ENCODE data around the gene SWAP70.

Gene SWAP70

DNA sequence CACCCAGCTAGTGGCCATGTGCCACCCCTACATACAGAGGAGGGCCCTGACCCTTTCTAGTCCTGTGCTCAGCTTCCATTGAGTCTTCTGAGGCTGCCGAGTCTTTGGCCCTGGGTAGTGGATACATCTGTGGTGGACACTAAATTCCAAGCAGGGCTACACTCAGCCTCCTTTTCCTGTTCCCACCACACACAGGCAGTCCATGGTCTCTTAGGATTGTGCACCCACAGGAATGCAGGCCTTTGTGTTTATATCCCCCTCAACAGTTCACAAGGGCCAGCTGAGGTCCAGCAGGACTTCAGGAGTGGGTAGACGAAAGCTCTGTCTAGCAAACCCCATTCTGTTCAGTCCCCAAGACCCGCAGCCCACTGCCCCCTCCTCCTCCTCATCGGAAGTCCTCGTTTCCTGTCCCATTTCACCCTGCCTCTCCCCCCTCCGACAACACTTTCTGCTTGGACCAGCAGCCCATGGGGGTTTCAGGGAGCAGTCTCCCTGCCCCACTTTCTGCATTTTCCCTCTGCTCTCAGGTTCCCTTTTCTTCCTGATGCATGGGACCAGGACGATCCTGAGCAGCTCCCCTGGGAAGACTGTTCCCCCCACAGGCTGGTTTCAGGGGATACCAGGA lies 91.8 kb downstream of the SWAP70 start:
- DNase-seq: no peak

DNA sequence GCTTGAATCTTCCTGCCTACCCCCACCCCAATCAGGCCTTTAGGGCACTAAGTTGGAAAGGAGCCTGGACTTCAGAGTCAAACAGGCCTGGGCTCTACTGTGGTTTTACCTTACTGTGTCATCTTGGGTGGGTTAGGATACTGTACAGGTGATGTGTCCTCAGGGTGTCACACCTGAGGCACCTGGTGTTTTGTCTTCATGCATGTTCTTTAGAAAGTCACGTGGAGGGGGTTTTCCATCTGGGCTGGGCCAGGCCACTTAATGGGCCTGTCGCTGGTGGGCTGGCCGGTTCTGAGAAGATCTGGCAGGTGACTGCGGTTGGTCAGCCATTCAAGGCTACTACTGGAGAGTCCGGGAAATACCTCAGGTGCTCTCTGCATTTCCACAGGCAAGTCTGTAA lies 92.6 kb downstream of the SWAP70 start:
- DNase-seq: no peak

DNA sequence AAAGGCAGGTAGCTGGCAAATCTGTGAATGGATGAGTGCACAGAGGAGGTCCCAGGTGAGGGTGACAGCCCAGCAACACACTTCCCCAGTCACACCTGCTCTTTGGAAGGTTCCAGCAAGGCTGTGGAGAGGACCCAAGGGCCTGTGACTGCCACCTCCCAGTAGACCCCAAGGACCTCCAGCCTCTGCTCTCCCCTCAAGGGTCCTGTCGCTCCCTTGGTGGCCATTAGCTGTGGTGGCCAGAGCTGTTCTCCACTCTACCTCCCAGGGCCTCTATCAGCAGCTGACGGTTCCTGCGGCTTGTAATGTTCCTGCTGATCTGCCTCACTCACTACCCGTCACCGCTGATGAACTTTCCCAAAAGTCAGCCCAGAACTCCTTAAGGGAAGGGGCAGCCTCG lies 93.0 kb downstream of the SWAP70 start:
- DNase-seq: no peak

DNA sequence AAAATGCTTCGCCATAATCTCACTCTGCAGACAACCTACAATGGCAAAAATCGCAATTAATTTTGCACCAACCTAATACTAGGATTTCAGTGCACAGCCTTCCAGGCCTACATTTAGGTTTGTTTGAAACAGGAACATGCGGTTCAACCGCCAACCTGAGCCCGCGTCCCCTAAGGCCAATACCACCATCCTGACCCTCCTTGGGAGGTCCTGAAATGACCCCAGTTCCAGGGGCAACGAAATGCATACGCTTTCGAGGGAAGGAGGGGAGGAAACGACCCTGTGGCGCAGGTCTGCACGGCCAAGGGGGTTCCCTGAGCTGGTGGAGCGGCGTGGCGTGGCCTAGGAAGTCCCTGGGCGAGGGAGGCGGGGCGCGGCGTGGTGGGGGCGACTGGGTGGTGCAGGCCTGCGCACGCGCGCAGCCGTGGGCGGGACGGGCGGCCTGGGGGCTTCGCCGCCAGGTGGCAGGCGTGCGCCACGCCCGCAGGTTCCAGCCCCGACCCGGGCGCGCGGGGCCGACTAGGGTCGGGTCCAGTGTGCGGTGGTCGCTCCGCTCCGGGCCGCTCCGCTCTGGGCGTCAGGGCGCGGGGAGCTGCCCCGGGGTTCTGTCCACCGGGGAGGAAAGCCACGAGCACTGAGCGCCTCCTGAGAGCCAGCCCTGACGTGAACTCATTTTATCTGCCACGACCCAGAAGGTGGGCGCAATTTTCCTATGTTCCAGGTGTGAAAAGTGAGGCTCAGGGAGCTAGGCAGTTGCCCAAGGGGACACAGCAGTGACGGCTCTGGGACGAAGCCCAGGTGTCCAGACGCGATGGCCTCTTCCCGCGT lies 94.1 kb downstream of the SWAP70 start:
- peak; percentile 81 for DNase-seq

DNA sequence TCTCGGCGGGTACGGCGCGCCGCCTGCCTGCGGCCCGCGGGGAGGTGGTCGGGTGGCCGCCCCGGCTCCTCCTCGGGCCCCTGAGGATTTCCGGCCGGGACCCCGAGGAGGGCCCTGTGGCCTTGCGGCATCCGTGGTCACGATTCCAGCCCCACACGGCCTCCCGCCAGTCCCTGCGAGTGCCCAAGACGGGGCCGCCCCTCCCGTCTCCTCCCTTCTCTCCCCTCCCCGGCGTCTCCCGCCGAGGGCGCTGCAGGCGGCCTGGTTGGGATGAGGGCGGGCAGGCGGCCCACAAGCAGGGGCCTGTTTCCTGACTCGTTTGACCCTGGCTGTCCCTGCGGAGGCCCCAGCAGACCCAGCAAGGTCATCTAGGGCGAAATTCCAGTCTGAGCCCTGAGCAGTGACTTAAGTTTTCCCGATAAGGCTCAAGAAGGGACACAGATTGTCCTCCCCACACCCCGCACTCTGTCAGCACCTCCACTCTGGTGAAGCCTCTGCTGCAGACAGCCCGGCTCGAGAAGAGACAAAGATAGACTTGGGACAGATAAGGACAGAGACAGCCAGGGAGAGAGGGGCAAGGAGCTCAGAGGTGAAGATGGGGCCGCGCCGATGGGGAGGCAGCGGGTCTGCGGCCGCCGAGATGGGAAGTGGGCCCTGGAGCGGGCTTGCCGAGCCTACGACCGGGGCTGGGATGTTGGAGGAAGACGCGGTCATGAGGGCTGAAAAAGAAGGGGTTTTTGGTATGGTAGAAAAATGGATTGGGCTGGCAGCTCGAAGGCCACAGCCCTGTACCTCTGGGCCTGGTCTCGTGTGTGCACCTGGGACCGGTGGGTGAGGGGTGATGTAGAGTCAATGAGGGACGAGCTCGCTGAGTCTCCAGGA lies 95.0 kb downstream of the SWAP70 start:
- DNase-seq: peak; percentile 47

DNA sequence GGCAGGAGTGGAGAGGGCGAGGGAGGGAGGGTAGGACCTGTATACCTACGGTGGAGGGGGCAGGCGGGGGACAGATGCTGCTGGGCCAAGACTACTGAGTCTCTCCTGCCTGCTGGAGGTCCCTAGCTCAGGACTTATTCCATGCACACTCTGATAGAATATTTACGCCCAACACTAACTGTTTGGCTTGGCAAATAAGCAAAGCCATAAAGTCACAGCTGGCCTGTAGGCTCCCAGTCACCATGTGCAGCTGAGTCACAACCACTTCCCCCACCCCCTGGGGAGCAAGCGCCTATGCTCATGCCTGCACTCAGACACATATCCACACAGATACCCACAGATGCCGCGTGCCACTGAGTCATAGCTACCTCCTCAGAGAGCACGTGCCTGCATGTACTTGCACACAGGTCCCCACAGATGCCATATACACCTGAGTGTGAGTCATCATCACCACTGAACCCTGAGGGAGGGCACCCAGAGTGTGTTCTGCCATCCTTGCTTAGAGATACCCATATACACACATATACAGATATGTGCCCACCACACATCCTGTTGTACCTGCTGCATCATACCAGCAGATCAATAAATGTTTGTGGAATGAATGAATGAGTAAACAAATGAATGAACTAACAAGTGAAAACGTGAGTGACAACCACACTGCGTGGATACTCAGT lies 95.8 kb downstream of the SWAP70 start:
- DNase-seq: peak; percentile 31

DNA sequence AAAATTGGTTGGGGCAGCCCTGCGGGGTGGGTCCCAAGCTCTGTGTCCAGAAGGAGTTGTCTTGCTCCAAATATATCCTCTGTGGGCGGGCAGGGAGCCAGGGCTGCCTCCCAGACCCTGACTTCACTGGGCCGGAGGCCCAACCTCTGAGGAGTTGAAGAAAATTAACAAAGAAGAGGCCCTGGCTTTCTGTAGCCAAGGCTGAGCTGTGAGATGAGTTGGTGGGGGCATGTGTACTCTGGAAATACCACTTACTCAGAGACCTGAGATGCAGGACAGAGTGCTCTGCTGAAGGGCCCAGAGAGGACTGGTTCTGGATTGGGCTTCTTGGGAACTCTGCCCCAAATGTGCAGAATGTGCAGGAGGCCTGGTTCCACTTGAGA lies 96.3 kb downstream of the SWAP70 start:
- no peak for DNase-seq

DNA sequence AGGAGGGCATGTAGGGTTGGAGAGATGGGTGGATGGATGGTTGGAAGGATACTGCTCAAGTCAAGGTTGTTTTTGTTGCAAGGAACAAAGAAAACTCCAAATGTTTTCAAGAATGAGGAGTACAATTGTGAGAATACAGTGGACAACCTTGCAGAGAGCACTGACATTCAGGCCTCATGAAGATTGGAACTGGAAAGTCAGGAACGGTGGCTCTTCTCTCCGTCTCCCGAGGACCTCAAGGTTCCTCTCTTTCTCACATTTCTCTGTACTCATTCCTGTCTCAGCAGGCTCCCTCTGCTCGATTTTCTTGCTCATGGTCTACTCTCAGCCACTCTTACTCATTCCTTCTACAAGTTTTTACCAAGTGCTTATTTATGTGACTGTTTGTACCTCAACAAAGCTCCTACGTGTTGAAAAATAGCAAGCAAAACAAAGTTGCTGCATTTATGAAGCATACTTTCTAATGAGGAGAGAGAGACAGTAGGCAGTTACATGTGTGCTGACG lies 97.6 kb downstream of the SWAP70 start:
- no peak for DNase-seq

DNA sequence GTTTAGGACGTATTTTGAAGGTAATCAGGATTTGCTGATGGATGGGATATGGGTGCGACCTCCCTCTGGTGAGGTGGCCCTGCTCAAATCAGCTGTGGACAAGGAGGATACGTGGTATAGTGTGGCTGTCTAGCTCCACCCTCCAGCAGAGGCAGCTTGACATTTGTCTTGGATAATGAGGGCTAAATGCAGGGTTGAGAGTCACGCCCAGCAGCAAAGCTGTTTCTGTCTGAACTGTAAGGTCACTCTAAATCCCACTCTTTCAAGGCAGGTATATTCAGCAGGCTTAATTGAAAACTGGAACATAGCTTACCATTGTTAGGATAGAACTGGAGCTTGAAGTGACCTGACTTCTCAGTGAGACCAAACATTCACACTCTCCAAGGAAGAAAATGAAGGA lies 98.7 kb downstream of the SWAP70 start:
- DNase-seq: no peak

DNA sequence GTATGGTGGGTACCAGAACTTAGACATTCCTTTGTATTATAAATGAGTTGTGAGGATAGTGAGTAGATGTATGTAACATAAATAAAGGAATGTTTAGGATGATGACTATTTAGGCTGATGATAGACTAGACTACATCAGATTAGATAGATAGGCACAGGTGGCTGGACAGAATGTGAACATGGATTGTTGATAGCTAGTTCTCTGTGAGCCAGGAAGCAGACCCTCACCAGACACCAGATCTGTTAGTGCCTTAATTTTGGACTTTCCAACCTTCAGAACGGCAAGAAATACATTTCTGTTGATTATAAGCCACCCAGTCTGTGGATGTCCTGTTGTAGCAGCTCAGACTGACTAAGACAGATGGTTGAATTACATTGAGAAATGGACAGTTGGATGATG lies 99.4 kb downstream of the SWAP70 start:
- no peak for DNase-seq

DNA sequence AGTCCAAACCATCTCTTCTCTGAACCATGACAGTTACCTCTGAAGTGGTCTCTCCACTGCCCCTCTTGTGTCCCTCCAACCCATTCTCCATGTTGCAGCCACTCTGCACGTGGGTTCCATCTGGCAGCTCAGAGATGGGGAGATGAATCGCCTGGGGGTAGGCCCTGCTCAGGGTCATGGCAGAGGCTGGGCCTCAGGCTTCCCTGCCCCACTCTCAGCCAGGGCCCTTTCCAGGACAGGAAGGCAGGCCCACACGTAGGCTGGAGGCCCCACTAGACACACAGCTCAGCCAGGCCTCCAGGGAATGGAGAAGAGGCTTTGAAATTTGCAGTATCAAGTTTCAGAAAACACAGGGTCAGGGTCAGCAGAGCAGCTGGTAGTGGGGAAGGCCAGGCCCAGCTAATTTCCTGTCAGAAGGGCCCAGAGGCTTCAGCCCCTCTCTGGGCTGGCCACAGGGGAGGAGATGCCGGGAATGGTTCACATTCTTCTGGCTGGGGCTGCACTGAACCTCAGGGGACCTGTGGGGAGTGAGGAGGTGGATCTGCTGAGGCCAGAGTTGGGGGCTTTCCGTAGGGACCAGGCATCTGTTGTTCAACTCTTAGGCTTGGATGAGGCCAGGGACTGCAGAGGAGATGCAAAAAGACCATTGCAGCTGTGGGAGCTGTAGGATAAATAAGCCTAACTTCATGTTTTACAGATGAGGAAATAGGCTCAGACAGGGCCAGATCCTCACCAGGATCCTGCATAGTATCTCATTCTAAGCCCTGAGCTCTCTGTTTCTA lies 101.6 kb downstream of the SWAP70 start:
- peak; percentile 3 for DNase-seq

DNA sequence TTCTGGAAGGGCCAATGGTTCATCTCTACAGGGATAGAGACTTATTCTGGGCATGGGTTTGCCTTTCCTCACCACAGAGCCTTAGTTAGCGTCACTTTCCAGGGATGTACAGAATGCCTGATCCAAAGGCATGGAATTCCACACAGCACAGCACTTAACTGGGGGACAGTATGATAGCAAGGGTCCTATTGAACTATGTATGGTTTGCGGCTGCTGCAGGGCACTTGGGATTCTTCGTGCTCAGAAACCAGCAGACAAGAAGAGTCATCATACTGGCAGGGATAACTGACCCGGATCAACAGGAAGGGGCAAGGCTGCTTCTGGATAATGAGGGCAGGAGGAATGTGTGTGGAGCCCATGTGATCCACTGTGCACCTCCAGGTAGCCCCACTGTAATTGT lies 105.7 kb downstream of the SWAP70 start:
- no peak for DNase-seq

DNA sequence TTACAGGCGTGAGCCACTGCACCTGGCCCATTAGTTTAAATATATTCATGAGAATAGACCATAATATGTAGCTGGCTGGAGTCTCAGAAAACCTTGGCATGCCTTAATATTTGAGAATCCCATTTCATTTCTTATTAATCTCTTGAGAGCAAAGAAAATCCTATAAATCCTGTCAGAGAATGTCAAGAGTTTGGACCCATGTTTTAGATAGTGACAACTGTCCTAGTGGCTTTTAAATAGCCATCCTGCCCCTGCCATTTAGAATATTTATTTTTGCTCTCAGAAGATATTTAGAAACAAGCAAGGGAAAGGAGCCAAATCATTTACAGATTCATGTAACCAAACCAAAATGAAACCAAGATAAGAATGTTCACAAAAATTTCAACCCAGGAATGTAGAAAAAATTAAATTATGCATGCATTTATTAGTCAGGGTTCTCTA lies 107.2 kb downstream of the SWAP70 start:
- no peak for DNase-seq

DNA sequence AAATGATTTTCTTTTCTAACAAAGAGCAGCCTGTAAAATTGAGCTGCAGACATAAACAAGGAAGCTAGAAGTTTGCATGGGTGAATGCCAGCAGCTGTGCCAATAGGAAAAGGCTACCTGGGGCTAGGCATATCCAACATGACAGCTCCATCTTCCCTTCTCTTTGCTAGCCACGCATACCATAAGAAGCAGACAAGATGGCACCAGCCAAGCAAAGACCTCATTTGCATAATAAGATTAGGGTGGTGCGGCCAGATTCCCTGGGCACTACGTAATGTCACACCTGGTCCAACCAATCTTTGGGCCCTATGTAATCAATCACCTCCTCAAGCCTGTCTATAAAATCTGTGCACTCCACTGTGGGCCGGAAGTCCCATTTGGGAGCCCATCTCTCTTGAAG lies 108.3 kb downstream of the SWAP70 start:
- DNase-seq: no peak

DNA sequence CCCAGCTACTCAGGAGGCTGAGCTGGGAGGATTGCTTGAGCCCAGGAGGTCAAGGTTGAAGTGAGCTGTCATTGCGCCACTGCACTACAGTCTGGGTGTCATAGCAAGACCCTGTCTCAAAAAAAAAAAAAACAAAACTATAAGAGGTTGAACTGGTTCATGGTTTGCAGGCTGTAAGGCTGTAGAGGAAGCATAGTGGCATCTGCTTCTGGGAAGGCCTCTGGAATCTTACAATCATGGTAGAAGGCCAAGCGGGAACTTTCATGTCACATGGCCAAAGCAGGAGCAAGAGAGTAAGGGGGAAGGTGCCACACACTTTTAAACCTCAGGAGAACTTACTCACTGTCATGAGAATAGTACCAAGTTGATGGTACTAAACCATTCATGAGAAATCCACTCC lies 109.6 kb downstream of the SWAP70 start:
- DNase-seq: no peak

DNA sequence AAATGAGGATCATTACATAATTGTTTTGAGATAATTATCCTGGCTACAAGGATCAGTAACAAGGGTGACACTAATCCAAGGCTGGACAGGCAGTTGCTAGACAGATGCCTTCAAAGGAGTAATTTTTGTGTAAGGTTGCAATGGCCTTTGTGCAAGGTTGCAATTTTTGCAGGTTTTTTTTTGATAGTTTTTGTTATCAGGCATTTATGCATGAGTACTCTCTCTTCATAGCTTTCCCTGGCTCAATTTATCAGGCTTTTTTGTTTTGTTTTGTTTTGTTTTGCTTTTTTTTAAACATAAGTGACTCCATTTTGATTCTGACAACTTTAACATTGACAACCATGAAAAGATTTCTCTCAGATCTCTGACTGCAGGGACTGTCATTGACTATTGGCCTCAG lies 110.2 kb downstream of the SWAP70 start:
- no peak for DNase-seq

DNA sequence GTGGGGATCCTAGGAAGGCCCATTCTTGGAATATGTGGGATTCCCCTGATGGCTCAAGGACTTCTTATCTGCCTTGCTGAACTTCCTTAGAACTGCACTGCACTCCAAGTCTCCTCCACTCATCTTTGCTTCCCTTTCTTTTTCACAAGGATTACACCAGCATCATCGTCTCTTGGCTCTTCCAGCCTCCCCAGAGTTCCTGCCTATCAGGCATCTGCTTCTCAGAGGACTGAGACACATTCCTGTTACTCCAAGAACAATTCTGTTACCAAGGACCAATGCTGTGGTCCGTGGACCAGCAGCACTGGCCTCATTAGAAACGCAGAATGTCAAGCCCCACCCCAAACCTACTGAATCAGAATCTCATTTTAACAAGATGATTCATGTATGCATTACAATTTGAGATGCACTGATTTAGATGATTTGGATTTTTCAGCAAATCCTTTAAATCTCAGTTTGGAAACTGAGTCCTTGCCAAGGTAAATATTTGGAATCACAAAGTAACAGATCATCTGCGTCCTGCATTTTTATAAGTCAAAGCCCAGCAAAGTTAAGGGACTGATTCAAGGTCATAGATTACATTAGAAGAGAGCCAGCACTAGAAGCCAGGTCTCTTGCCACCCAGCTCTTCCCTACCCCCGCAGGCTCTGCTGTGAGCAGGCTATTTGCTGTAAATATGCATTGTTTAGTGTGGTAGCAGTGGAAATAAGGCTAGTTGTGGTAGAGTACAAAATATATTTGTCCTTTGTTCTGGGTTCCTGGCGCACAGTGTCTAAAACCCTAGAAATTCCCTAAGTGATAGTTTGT lies 110.9 kb downstream of the SWAP70 start:
- no peak for DNase-seq

DNA sequence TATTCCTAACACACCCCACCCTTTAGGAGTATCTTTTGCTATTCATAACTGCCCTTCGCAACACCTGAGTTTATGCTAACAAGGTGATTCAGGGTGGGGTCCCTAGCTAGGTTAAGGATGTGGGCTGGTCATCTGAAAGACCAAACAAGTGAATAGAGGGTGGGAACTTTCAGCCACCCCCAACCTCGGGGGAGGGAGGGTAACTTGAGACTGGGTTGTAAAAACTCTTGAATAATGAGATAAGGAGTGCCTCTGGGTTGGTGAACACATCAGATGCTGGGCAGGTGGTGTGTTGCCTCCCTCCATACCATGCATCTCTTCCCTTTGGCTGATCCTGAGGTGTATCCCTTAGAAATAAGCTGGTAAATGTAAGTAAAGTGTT lies 111.5 kb downstream of the SWAP70 start:
- DNase-seq: no peak

DNA sequence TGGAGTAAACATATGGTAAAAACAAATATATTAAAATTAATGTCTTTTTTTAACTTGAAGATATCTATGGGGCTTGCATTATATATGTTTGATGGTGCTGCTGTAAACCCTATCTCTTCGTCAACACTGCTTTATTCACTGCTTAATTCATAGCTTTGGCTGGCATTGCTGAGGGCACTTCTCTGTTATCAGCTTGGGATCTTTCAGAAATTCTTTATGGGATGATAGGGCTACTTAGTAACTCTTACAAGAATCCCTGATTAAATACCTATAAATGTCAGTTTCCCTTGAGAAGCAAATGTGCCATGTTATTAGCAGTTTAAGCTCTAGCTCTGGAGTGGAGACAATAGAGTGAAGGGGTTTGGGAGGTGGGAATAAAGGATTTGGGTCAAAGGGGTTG lies 112.3 kb downstream of the SWAP70 start:
- DNase-seq: no peak

DNA sequence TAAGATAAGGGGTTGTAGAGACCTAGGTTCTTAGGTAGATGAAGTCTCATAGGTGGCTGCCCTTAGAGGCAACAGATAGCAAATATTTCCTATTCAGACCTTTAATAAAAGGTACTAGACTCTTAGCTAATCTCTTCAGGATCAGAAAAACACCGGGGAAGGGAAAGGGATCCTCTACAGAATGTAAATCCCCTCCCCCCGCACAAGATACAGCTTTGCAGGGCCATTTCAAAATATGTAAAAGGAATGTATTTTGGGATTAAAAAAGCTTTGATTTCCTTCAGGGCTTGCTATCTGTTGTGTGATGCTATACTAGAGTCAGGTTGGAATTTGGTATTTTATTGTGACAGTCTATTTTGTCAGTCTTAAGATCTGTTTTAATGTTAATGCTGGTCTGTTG lies 113.2 kb downstream of the SWAP70 start:
- no peak for DNase-seq

DNA sequence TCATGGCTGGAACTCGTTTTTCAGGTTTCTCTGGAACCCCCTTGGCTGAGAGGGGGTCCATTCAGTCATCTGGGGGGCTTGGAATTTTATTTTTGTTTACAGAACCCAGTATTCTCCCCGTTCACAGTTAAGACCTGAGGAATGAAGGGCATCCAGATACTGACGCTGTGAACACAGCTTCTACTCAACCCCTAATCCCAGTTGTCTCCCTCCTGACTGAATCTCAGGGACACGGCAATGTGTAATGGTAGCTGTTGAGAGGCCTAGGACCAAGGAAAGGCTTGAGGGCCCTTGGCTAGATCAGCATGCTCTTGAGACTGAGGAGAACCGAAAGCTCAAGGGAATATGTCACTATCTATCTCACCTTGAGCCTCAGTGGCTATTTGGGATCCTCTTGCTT lies 113.6 kb downstream of the SWAP70 start:
- DNase-seq: no peak
